HG03521 (cell line): ENCODE measurements around the gene VAV3.

ENCODE experiments used
- ATAC-seq: cut with Tn5 transposase; IDR thresholded peaks from one replicate; pipeline ENCODE4 v1.9.1; 2021; ENCODE audit warnings: mild to moderate bottlenecking, moderate library complexity; ENCODE audit not compliant: unreplicated experiment

Gene VAV3

DNA sequence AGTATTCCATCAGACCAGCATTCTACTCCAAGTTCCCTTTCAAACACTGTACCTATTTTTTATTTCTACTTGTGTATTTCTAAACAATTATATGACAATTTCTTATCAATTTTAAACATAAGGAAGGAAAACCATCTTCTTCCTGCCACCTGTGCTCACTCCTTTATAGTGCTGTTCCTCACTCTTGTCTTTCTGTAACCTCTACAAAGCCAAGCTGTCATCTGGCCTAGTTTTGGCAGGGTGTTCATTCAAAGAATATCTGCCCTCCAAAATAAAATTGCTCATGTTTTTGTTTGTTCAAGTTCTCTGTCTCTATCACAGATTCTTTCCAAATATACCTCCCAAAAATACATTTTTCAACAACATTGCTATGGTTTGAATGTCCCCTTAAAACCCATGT lies 360.2 kb downstream of the VAV3 start:
- no peak for ATAC-seq

- no peak for ATAC-seq
Measured at GRCh38 chr1:107600607-107601160, 364.3 kb downstream of the VAV3 start.

DNA sequence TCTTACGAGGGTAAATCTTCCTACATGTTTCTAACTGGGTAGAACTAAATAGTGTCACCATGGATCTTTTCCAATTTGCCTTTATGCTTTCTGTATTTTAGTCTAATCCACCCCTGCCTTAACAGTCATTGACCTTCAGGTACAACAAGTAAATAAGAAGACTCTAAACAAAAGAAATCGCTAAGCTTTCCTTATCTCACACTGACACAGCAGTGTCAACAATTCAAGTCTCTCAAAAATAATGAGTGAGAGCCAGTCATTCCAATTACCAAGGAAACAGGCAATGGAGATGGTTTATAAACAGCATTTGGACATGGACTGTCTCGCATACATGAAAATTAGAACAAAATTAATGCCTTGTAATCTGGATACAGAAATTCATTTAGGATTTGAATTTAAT lies 365.8 kb downstream of the VAV3 start:
- ATAC-seq: no peak

DNA sequence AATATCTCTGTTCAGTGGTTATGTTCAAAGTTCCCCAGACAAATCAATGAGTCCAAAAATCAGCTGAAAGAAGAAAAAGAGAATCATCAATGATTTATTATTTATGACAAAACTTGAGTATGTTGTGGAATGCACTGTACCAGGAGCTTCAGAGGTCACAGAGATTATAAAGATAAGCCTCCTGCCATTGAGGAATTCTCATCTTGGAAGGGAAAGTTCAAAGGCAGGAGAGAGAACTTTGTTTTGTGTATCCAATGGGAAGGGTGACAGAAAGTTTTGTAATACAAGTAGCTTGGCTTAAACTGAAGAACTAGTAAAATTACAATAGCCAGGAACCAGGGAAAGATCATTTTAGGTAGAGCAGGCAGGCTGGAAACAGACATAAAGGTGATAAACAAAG lies 367.7 kb downstream of the VAV3 start:
- no peak for ATAC-seq

DNA sequence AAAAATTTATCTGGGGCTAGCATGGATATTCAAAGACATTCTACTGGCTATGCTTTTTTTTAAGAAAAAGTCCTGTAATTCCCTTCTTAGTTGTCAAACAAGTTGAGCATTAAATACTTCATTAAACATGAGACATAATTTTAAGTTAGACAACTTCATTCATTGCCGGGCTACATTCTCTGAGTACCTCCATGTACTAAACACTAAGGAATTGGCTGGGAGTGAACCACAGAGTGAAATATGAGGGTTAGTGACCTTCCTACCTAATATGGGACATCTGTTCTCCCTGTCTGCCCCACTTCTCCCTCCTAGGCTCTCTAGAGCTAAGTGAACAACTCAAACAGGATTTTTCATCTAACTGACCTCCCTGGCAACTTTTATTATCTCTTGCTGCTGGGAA lies 370.4 kb downstream of the VAV3 start:
- ATAC-seq: no peak

- ATAC-seq: no peak
Measured at GRCh38 chr1:107593501-107594209, 371.3 kb downstream of the VAV3 start.

DNA sequence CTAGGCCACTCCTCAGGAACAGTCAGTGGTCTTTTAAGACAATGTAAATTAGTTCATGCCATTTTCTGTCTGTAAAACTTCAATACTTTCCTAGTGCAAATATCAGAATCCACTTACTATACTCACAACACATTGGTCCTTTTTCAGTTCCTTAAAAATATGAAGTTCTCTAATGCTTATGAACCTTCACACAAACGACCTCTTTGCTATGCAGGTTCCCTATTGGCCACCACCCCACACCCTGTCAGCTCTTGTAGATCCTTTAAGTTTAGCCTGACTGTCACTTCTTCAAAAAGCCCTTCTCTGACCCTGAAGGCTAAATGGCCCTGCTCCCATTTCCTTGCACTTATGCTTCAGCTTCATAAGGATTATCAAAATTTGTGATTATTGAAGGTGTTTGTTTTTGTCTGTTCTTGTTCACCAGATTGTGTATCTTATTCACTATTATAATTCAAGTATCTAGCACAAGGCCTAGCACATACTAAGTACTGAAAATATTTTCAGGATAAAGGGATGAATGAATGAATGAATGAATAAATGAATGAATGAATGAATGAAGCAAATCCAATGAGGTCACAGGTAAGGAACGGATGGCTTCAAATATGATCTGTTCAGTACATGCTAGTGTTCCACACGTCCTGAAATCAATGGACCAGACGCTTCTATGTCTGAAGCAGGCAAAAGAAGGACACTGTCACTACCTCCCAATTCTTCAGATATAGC lies 373.9 kb downstream of the VAV3 start:
- ATAC-seq: no peak

GRCh38 chr1:107590087-107590486 lies 374.9 kb downstream of the VAV3 start:
- no peak for ATAC-seq

DNA sequence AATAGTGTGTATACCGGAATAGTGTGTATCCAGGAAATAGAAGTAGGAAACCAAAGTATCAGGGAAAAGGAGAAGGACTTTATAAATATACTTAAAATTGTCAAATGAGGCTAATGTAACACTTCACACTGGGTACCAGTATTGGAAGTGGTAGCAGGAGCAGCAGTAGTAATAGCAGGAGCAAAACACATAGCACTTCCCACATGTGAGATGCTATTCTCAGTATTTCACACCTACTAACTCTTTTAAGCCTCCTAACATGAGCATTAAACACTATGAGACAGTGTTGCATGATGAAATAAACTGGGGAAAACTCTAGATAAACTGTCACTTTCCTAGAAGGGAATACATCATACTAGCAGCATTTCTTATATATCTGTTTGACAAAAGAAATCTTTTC lies 376.7 kb downstream of the VAV3 start:
- no peak for ATAC-seq

DNA sequence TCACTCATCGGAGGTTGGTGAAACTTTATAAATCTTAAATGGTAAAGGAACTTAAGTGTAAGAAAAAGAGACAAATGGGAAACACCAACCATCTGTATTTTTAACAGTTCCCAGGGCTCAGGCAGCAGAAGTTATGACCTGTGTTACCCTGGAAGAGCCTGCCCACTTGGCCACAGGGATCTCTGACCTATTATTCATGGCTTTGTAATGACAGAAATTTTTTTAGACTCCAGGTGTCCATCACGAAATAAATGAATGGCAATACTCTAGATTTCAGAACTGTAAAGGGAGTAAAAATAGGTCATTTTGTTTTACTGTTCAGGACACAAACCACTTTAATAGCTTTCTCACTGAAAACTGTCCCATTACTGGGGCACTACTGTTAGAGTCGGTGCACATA lies 389.8 kb downstream of the VAV3 start:
- ATAC-seq: no peak

GRCh38 chr1:107574044-107574443 lies 390.9 kb downstream of the VAV3 start:
- ATAC-seq: no peak

- no peak for ATAC-seq
Measured at GRCh38 chr1:107572674-107573211, 392.2 kb downstream of the VAV3 start.

GRCh38 chr1:107570768-107571167 lies 394.2 kb downstream of the VAV3 start:
- ATAC-seq: no peak

DNA sequence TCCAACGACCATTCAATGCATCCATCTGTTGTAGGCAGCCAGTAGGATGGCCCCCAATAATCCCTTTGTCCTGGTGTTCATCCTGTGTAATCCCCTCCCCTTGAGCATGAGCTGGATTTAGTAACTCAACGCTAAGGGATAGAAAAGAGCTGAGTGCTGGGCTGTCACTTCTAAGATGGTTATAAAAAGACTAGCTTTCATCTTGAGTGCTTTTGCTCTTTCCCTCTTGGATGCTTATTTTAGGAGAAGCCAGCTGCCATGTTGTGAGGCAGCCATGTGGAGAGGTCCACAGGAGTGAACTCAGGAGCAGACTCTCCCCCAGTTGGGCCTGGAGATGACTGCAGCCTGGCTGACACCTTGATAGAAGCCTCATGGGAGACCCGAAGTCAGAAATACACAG lies 401.5 kb downstream of the VAV3 start:
- no peak for ATAC-seq

DNA sequence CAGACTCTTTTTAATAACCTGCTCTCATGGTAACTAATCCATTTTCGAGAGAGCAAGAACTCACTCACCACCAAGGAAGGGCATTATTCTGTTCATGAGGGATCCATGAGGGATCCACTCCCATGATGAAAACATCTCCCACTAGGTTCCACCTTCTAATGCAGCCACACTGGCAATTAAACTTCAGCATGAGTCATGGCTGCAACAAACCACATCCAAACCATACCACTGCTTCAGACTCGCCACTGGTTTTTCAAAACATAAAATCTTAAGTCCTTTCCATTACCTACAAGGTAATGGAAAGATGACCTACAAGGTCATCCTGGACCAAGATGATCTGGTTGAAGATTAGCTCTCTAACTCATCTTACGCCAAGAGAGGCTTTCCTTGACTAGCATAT lies 405.1 kb downstream of the VAV3 start:
- ATAC-seq: no peak

GRCh38 chr1:107557095-107557494 lies 407.9 kb downstream of the VAV3 start:
- ATAC-seq: no peak

- no peak for ATAC-seq
Measured at GRCh38 chr1:107555578-107555977, 409.4 kb downstream of the VAV3 start.

- ATAC-seq: no peak
Measured at GRCh38 chr1:107552781-107553180, 412.2 kb downstream of the VAV3 start.

DNA sequence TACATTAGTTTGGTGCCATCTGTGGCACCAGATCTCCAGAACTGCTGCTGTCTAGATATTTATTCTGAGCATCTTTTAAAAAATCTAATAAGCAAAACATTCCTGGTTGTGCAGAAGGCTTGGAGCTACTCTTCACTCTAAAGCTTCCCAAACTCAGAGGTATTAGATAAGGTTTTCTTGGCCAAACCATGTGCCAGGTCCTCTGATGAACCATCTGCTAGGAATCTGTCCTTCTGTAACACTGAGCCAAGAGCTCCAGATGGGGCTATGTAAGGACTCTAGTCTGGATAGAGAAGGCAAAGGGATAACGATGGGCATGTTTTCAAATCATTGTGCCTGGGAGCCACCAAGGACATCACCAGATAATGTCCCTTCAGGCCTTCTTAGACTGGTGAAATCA lies 413.5 kb downstream of the VAV3 start:
- ATAC-seq: no peak

- no peak for ATAC-seq
Measured at GRCh38 chr1:107550358-107550757, 414.6 kb downstream of the VAV3 start.

GRCh38 chr1:107549152-107549810 lies 415.7 kb downstream of the VAV3 start:
- no peak for ATAC-seq

DNA sequence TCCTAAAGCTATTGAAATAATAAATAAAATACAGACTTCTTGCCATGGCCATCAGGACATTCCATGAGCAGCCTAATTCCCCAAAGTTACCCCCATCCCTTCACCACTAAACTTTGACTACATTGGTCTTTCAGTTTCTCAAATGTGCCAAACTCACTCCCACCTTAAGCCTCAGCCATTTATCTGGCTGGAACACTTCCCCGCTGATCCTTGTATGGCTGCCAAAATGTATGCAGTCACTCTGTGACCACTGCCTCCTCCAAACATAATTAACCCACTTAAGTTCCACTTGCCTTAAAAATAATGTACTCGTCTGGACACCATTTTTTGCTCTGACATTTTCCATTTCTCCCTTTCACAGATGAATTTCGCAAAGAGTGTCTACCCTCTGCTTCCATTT lies 416.7 kb downstream of the VAV3 start:
- no peak for ATAC-seq
